H9 (cell line): ENCODE results near the gene SOX3. TPM values are rescaled to one million over a fixed set of nuclear protein-coding genes. Genes with fewer than 3 reads are reported as not detected.

Source experiments
- DNase-seq: peaks from one replicate; pipeline ENCODE4 v3.0.0-alpha.2; 2017
- H2AFZ ChIP-seq: one replicate; pipeline ENCODE4 v1.6.1; 2013; ENCODE audit warnings: mild to moderate bottlenecking, low read length, control low read depth, moderate library complexity
- H2AK5ac ChIP-seq: 2 replicates; pipeline ENCODE4 v1.6.1; 2013; ENCODE audit warnings: low read length, control low read depth, mixed read lengths; ENCODE audit not compliant: insufficient read length
- H2BK120ac ChIP-seq: one replicate; pipeline ENCODE4 v1.6.1; 2013; ENCODE audit warnings: low read depth, mild to moderate bottlenecking, low read length, control low read depth, inconsistent platforms; ENCODE audit not compliant: poor library complexity, severe bottlenecking
- H2BK12ac ChIP-seq: 2 replicates; pipeline ENCODE4 v1.6.1; 2013; ENCODE audit warnings: low read length, control low read depth, mixed read lengths, low read depth; ENCODE audit not compliant: insufficient read length
- H2BK15ac ChIP-seq: 2 replicates; pipeline ENCODE4 v1.6.1; 2013; ENCODE audit warnings: low read depth, low read length, control low read depth
- H2BK20ac ChIP-seq: one replicate; pipeline ENCODE4 v1.6.1; 2013; ENCODE audit warnings: low read depth, mild to moderate bottlenecking, low read length, control low read depth, inconsistent platforms; ENCODE audit not compliant: poor library complexity, severe bottlenecking
- H2BK5ac ChIP-seq: 2 replicates; pipeline ENCODE4 v1.6.1; 2013; ENCODE audit warnings: low read length, control low read depth, mixed read lengths; ENCODE audit not compliant: insufficient read length
- H3K14ac ChIP-seq: 2 replicates; pipeline ENCODE4 v1.6.1; 2013; ENCODE audit warnings: low read length, control low read depth; ENCODE audit not compliant: insufficient read depth
- H3K18ac ChIP-seq: 2 replicates; pipeline ENCODE4 v1.6.1; 2013; ENCODE audit warnings: low read depth, mild to moderate bottlenecking, mixed read lengths, low read length, control low read depth; ENCODE audit not compliant: insufficient read length
- H3K23ac ChIP-seq: 2 replicates; pipeline ENCODE4 v1.6.1; 2013; ENCODE audit warnings: low read length, control low read depth, mixed read lengths, low read depth; ENCODE audit not compliant: insufficient read length
- H3K23me2 ChIP-seq: 2 replicates; pipeline ENCODE4 v1.6.1; 2013; ENCODE audit warnings: low read depth, mild to moderate bottlenecking, mixed read lengths, low read length, control low read depth; ENCODE audit not compliant: insufficient read length, poor library complexity, severe bottlenecking
- H3K27ac ChIP-seq: 2 replicates; pipeline ENCODE4 v1.5.1; 2013; ENCODE audit warnings: low read length, control low read depth, mixed read lengths, low read depth; ENCODE audit not compliant: insufficient read length
- H3K27me3 ChIP-seq: 2 replicates; pipeline ENCODE4 v1.6.1; 2013; ENCODE audit warnings: low read length, control low read depth, inconsistent platforms; ENCODE audit not compliant: insufficient read depth
- H3K4ac ChIP-seq: 2 replicates; pipeline ENCODE4 v1.6.1; 2013; ENCODE audit warnings: low read depth, mild to moderate bottlenecking, control low read depth, inconsistent platforms, low read length, moderate library complexity
- H3K4me1 ChIP-seq: 2 replicates; pipeline ENCODE4 v1.6.1; 2013; ENCODE audit warnings: low read length, control low read depth, inconsistent platforms; ENCODE audit not compliant: insufficient read depth
- H3K4me2 ChIP-seq: 2 replicates; pipeline ENCODE4 v1.6.1; 2013; ENCODE audit warnings: low read length, control low read depth, mixed read lengths; ENCODE audit not compliant: insufficient read length, insufficient read depth
- H3K56ac ChIP-seq: 2 replicates; pipeline ENCODE4 v1.6.1; 2013; ENCODE audit warnings: low read depth, mild to moderate bottlenecking, mixed read lengths, low read length, control low read depth; ENCODE audit not compliant: insufficient read length
- H3K79me1 ChIP-seq: 2 replicates; pipeline ENCODE4 v1.6.1; 2013; ENCODE audit warnings: low read depth, mild to moderate bottlenecking, moderate library complexity, low read length, control low read depth, inconsistent platforms; ENCODE audit not compliant: insufficient read depth, poor library complexity, severe bottlenecking
- H3K79me2 ChIP-seq: 2 replicates; pipeline ENCODE4 v1.6.1; 2013; ENCODE audit warnings: low read length, control low read depth, inconsistent platforms; ENCODE audit not compliant: insufficient read depth
- H3K9ac ChIP-seq: 2 replicates; pipeline ENCODE4 v1.6.1; 2013; ENCODE audit warnings: low read length, control low read depth, mixed read lengths; ENCODE audit not compliant: insufficient read length; ENCODE audit errors: extremely low read depth
- H3K9me3 ChIP-seq: one replicate; pipeline ENCODE4 v1.6.1; 2013; ENCODE audit warnings: low read depth, low read length, inconsistent platforms; ENCODE audit not compliant: control insufficient read depth
- H3T11ph ChIP-seq: one replicate; pipeline ENCODE4 v1.6.1; 2013; ENCODE audit warnings: mild to moderate bottlenecking, low read length, control low read depth, inconsistent platforms
- H4K20me1 ChIP-seq: one replicate; pipeline ENCODE4 v1.6.1; 2013; ENCODE audit not compliant: control insufficient read depth, insufficient read length, insufficient read depth
- H4K5ac ChIP-seq: 2 replicates; pipeline ENCODE4 v1.6.1; 2013; ENCODE audit warnings: low read depth, mild to moderate bottlenecking, mixed read lengths, low read length, control low read depth; ENCODE audit not compliant: insufficient read length
- H4K8ac ChIP-seq: replicated peaks from 2 replicates; pipeline ENCODE4 v1.6.1; 2013; ENCODE audit warnings: low read length, control low read depth, mixed read lengths, low read depth; ENCODE audit not compliant: insufficient read length
- H4K91ac ChIP-seq: 2 replicates; pipeline ENCODE4 v1.6.1; 2013; ENCODE audit warnings: low read depth, mild to moderate bottlenecking, moderate library complexity, mixed read lengths, low read length, control low read depth; ENCODE audit not compliant: insufficient read length
- H3K27ac Mint-ChIP-seq, 3 experiments: 2 replicates in 2 of 3; 3 replicates in 1 of 3; pipeline ENCODE4 v1.8.0; 2020 to 2021; ENCODE audit warnings: mixed read lengths in 3 of 3, mild to moderate bottlenecking in 1 of 3, moderate library complexity in 1 of 3
- H3K27me3 Mint-ChIP-seq: 2 replicates; pipeline ENCODE4 v1.8.0; 2021; ENCODE audit warnings: low read depth, mild to moderate bottlenecking, moderate library complexity, mixed read lengths
- H3K36me3 Mint-ChIP-seq, 3 experiments: 2 replicates in 2 of 3; 3 replicates in 1 of 3; pipeline ENCODE4 v1.8.0; 2020 to 2021; ENCODE audit warnings: low read depth in 3 of 3, mixed read lengths in 3 of 3; ENCODE audit not compliant: insufficient read depth in 1 of 3
- H3K4me1 Mint-ChIP-seq, 2 experiments: 2 replicates each; pipeline ENCODE4 v1.8.0; 2020; ENCODE audit warnings: mixed read lengths in 2 of 2
- H3K4me3 Mint-ChIP-seq, 2 experiments: 2 replicates in 1 of 2; 3 replicates in 1 of 2; pipeline ENCODE4 v1.8.0; 2020 to 2021; ENCODE audit warnings: mild to moderate bottlenecking in 2 of 2, mixed read lengths in 2 of 2, moderate library complexity in 1 of 2
- H3K9me3 Mint-ChIP-seq, 2 experiments: 2 replicates in 1 of 2; 3 replicates in 1 of 2; pipeline ENCODE4 v1.8.0; 2020; ENCODE audit warnings: mild to moderate bottlenecking in 2 of 2, mixed read lengths in 2 of 2, moderate library complexity in 1 of 2
- CTCF ChIP-seq: fragments of 200-600 bp; sonication (generic); conservative IDR thresholded peaks from 3 replicates; pipeline ENCODE4 v1.8.0; 2021; ENCODE audit warnings: antibody characterized with exemption, mild to moderate bottlenecking
- WGBS: extraction: QIAGEN DNeasy Blood & Tissue Kit; methylation state at CpG from one replicate; pipeline ENCODE4 v1.1.7; 2013; ENCODE audit warnings: missing lambda C conversion rate, low lambda C conversion rate, mixed read lengths; ENCODE audit not compliant: insufficient read length; ENCODE audit errors: extremely low coverage; 5-methylcytosine and 5-hydroxymethylcytosine counted together
- total RNA-seq: library from RNA; stranded (reverse); gene quantifications from 2 replicates; pipeline ENCODE4 v1.2.1, GENCODE V29; 2021

Gene SOX3
- total RNA-seq, 1 experiment from 2014 or later: 7.7 TPM

GRCh38 chrX:140503714-140504351 is 1.0 kb downstream of the SOX3 start:
- no peak overlapping the region for H3K56ac ChIP-seq
- no peak overlapping the region for H3K27ac Mint-ChIP-seq

More at GRCh38 chrX:140503714-140504351, 1.0 kb downstream of the SOX3 start:
- peaks cover 62 to 64% of the 10 kb centered on the region in 2 experiments for H3K4me1 Mint-ChIP-seq
- H4K8ac ChIP-seq: no peak overlapping the region
- no peak overlapping the region for H3K9ac ChIP-seq
- peak overlapping the region; percentile 77 to 80; a peak in 3 of 5 replicates for H3K4me3 Mint-ChIP-seq
- H3K4me2 ChIP-seq: peak overlapping the region; percentile 81
- no peaks in the 10 kb centered on the region for H4K20me1 ChIP-seq
- peak; percentile 39 for DNase-seq
- no CpG with 5 or more reads among the region's 92 CpGs for WGBS
- TF ChIP-seq CTCF: 0 out of 3 replicates have a peak, but pooled peaks have one; percentile 30
- no peak overlapping the region for H3K23ac ChIP-seq
- no peaks in the 10 kb centered on the region; the same call in 1 of the 2 replicates for H3K4me1 ChIP-seq
- H2BK12ac ChIP-seq: no peak overlapping the region
- peak overlapping the region; percentile 65; the same call in 1 of the 2 replicates for H3K14ac ChIP-seq
- H3K23me2 ChIP-seq: peaks cover 34% of the 10 kb centered on the region
- peaks cover 93% of the 10 kb centered on the region for H3K27me3 Mint-ChIP-seq
- H3K9me3 Mint-ChIP-seq: peaks cover 14 to 18% of the 10 kb centered on the region in 2 experiments
- H4K91ac ChIP-seq: no peak overlapping the region
- H2BK20ac ChIP-seq: no peak overlapping the region
- H3K9me3 ChIP-seq: no peaks in the 10 kb centered on the region
- H3K79me1 ChIP-seq: no peaks in the 10 kb centered on the region
- H2AFZ ChIP-seq: no peak overlapping the region
- H3K27me3 ChIP-seq: peaks cover 25% of the 10 kb centered on the region; the same call in 1 of the 2 replicates
- H2BK5ac ChIP-seq: no peak overlapping the region
- H2BK15ac ChIP-seq: no peak overlapping the region
- no peaks in the 10 kb centered on the region for H3K79me2 ChIP-seq
- H4K5ac ChIP-seq: no peak overlapping the region
- H2BK120ac ChIP-seq: no peak overlapping the region
- peaks cover 0 to 15% (median 11%) of the 10 kb centered on the region in 3 experiments; a peak in 5 of 7 replicates for H3K36me3 Mint-ChIP-seq
- H2AK5ac ChIP-seq: no peak overlapping the region
- H3K27ac ChIP-seq: no peak overlapping the region
- H3T11ph ChIP-seq: no peak overlapping the region
- H3K18ac ChIP-seq: no peak overlapping the region
- H3K4ac ChIP-seq: no peak overlapping the region
